Mesendoderm (in vitro differentiated cells): ENCODE results near the gene ITGB1BP1.

Experiments used
- DNase-seq: peaks from one replicate; pipeline ENCODE4 v3.0.0; 2013
- H2AK5ac ChIP-seq: 2 replicates; pipeline ENCODE4 v1.6.1; 2013; ENCODE audit warnings: low read length, inconsistent platforms
- H2BK120ac ChIP-seq: 2 replicates; pipeline ENCODE4 v1.6.1; 2013; ENCODE audit warnings: low read depth, mild to moderate bottlenecking, low read length, moderate library complexity, mixed read lengths
- H2BK15ac ChIP-seq: replicated peaks from 2 replicates; pipeline ENCODE4 v1.6.1; 2013; ENCODE audit warnings: low read depth, mild to moderate bottlenecking, moderate library complexity
- H2BK5ac ChIP-seq: 2 replicates; pipeline ENCODE4 v1.6.1; 2013; ENCODE audit warnings: low read length, inconsistent platforms
- H3K18ac ChIP-seq: 2 replicates; pipeline ENCODE4 v1.6.1; 2013; ENCODE audit warnings: mild to moderate bottlenecking, low read length, mixed read lengths
- H3K23ac ChIP-seq: one replicate; pipeline ENCODE4 v1.6.1; 2013; ENCODE audit warnings: low read length
- H3K27ac ChIP-seq: 2 replicates; pipeline ENCODE4 v1.5.1; 2013; ENCODE audit warnings: low read depth, mild to moderate bottlenecking, inconsistent platforms, low read length, moderate library complexity
- H3K27me3 ChIP-seq: 2 replicates; pipeline ENCODE4 v1.6.1; 2013; ENCODE audit warnings: low read length, control low read depth, mild to moderate bottlenecking, inconsistent platforms; ENCODE audit not compliant: insufficient read depth, poor library complexity
- H3K36me3 ChIP-seq: 2 replicates; pipeline ENCODE4 v1.6.1; 2013; ENCODE audit warnings: low read length, inconsistent platforms; ENCODE audit not compliant: control insufficient read depth, insufficient read depth
- H3K4ac ChIP-seq: one replicate; pipeline ENCODE4 v1.6.1; 2013; ENCODE audit warnings: low read depth, mild to moderate bottlenecking, low read length, moderate library complexity
- H3K4me1 ChIP-seq: 2 replicates; pipeline ENCODE4 v1.6.1; 2013; ENCODE audit warnings: low read depth, low read length, inconsistent platforms; ENCODE audit not compliant: control insufficient read depth
- H3K4me2 ChIP-seq: 2 replicates; pipeline ENCODE4 v1.6.1; 2013; ENCODE audit warnings: low read length
- H3K4me3 ChIP-seq: 2 replicates; pipeline ENCODE4 v1.5.1; 2013; ENCODE audit warnings: mild to moderate bottlenecking, low read length
- H3K56ac ChIP-seq: one replicate; pipeline ENCODE4 v1.6.1; 2013; ENCODE audit warnings: low read length
- H3K79me1 ChIP-seq: 2 replicates; pipeline ENCODE4 v1.6.1; 2013; ENCODE audit warnings: low read length, inconsistent platforms
- H3K79me2 ChIP-seq: 2 replicates; pipeline ENCODE4 v1.6.1; 2013; ENCODE audit warnings: mild to moderate bottlenecking, low read length; ENCODE audit not compliant: control insufficient read depth, insufficient read depth
- H3K9ac ChIP-seq: 2 replicates; pipeline ENCODE4 v1.6.1; 2013; ENCODE audit warnings: low read length, inconsistent platforms
- H4K5ac ChIP-seq: one replicate; pipeline ENCODE4 v1.6.1; 2013; ENCODE audit warnings: low read length
- H4K8ac ChIP-seq: one replicate; pipeline ENCODE4 v1.6.1; 2013; ENCODE audit warnings: low read depth, mild to moderate bottlenecking, control low read depth, low read length, moderate library complexity
- WGBS: extraction: QIAGEN DNeasy Blood & Tissue Kit; methylation state at CpG from one replicate; pipeline ENCODE4 v1.1.7; 2013; ENCODE audit warnings: low lambda C conversion rate, missing lambda C conversion rate; ENCODE audit not compliant: insufficient coverage; ENCODE audit errors: extremely low coverage; 5-methylcytosine and 5-hydroxymethylcytosine counted together

Gene ITGB1BP1

DNA sequence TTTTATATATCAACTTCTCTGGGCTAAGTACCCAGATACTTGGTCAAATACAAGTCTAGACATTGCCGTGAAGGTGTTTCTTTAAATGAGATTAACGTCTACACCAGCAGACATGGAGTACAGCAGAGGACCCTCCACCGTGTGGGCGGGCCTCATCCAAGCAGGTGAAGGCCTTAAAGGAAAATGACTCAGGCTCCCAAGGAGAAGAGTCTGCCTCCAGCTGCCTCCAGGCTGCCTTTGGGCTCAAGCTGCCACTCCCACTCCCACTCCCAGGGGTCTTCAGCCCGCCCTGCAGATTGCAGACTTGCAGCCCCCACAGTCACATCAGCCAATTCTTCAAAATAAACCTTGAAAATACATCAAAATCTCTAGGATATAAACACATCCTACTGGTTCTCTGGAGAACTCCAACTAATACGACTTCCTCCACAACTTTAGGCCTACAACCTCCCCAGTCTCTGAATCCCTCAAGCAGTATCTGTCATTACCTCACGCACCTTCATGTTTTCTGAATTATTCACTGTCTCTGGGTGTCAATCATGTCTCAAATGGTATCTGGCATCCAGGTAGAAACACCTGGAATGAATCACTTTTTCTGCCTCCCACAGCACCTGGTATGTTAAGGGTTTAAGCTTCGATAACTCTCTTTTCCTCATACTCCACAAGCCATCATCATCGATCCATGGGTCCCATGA, 6.9 kb downstream of the ITGB1BP1 start:
- Histone ChIP-seq H2BK5ac (no peak overlapping the region), H2AK5ac (no peak overlapping the region), H3K23ac (no peak overlapping the region), H3K79me1 (peaks cover 2% of the 10 kb centered on the region), H3K27ac (no peak overlapping the region), H3K36me3 (no peaks in the 10 kb centered on the region), H3K4me3 (no peak overlapping the region), H3K4ac (no peak overlapping the region), H3K18ac (no peak overlapping the region), H4K5ac (no peak overlapping the region), H4K8ac (no peak overlapping the region), H3K27me3 (no peaks in the 10 kb centered on the region), H3K4me1 (no peaks in the 10 kb centered on the region), H2BK120ac (no peak overlapping the region), H3K9ac (no peak overlapping the region), H3K79me2 (no peaks in the 10 kb centered on the region), H2BK15ac (no peak overlapping the region), H3K4me2 (no peak overlapping the region), H3K56ac (no peak overlapping the region)
- no CpG with 5 or more reads among the region's 9 CpGs for WGBS
- DNase-seq: no peak

DNA sequence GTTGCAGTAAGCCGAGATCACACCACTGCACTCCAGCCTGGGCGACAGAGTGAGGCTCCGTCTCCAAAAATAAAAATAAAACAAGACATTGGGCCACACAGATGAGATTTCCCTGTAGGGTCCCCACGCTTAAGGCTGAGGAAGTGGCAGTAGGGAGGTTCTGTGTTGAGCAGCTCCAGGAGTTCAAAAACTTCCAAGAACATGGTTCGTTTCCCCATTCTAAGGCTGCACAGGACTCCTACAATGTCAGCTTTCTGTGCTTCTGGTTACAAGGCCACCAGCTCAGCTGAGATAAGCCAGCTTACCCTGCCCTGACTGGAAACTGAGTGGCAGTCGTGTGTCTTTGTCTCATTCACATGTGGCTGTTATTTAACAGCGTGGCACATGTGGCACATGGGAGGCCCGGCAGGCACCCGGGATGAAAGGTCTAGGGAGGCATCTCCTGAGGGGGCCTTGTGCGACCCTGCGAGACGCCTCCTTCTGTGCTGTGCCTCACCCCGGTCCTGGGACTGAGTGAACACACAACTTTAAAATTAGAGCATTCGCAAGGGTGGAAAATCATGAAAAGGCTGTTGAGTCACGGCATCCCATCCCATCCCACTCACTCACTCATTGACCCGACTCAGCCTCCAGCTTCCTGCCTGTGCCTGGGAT, 7.7 kb downstream of the ITGB1BP1 start:
- H3K23ac ChIP-seq: no peak overlapping the region
- H4K5ac ChIP-seq: no peak overlapping the region
- H3K79me2 ChIP-seq: no peaks in the 10 kb centered on the region
- H3K4me2 ChIP-seq: no peak overlapping the region
- no peak overlapping the region for H2BK120ac ChIP-seq
- H4K8ac ChIP-seq: no peak overlapping the region
- DNase-seq: no peak
- no peak overlapping the region for H2AK5ac ChIP-seq
- no peak overlapping the region for H3K4ac ChIP-seq
- no peaks in the 10 kb centered on the region for H3K36me3 ChIP-seq
- no peaks in the 10 kb centered on the region for H3K27me3 ChIP-seq
- H3K9ac ChIP-seq: no peak overlapping the region
- no peaks in the 10 kb centered on the region for H3K4me1 ChIP-seq
- no CpG with 5 or more reads among the region's 16 CpGs for WGBS
- no peak overlapping the region for H2BK15ac ChIP-seq
- peaks cover 2% of the 10 kb centered on the region for H3K79me1 ChIP-seq
- no peak overlapping the region for H3K27ac ChIP-seq
- no peak overlapping the region for H3K56ac ChIP-seq
- no peak overlapping the region for H3K18ac ChIP-seq
- no peak overlapping the region for H3K4me3 ChIP-seq
- H2BK5ac ChIP-seq: no peak overlapping the region

DNA sequence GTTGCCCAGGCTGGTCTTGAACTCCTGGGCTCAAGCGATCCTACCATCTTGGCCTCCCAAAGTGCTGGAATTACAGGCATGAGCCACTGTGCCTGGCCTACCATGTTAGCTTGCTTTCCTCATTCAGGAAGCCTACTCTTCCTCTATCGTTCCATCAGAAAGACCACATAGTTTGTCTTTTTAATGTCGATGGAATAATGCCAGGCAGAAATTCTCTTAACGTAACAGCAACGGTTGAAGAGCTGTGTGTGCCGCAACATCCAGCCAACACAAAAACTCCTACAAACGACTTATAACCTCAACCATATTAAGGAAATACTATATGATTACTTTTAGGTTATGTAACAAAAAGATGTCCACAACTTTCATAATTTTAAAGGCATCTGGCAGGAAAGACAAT, 10.5 kb downstream of the ITGB1BP1 start:
- Histone ChIP-seq H3K4me1 (no peaks in the 10 kb centered on the region), H3K18ac (no peak overlapping the region), H3K79me2 (no peaks in the 10 kb centered on the region), H3K36me3 (no peaks in the 10 kb centered on the region), H3K27me3 (no peaks in the 10 kb centered on the region), H4K8ac (no peak overlapping the region), H2BK15ac (no peak overlapping the region), H2AK5ac (no peak overlapping the region), H3K23ac (no peak overlapping the region), H3K4me2 (no peak overlapping the region), H3K27ac (no peak overlapping the region), H3K9ac (no peak overlapping the region), H3K56ac (no peak overlapping the region), H3K79me1 (no peaks in the 10 kb centered on the region), H2BK120ac (no peak overlapping the region), H3K4me3 (no peak overlapping the region), H3K4ac (no peak overlapping the region), H4K5ac (no peak overlapping the region), H2BK5ac (no peak overlapping the region)
- no peak for DNase-seq
- no CpG with 5 or more reads among the region's 7 CpGs for WGBS

DNA sequence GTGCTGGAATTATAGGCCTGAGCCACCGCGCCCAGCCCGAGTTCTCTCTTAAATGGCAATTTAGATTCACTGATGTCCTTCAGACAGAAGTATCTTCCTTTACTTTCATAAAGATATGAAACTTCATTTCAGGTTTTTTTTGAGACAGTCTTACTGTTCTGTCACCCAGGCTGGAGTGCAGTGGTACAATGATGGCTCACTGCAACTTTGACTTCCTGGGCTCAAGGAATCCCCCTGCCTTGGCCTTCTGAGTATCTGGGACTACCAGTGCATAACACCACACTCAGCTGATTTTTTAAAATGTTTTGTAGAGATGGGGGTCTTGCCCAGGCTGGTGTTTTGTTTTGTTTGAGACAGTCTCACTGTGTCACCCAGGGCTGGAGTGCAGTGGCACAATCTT, 13.2 kb downstream of the ITGB1BP1 start:
- H3K4ac ChIP-seq: no peak overlapping the region
- WGBS: no CpG with 5 or more reads among the region's 3 CpGs
- no peak overlapping the region for H3K4me2 ChIP-seq
- no peaks in the 10 kb centered on the region for H3K36me3 ChIP-seq
- H4K8ac ChIP-seq: no peak overlapping the region
- no peak overlapping the region for H3K4me3 ChIP-seq
- H3K79me1 ChIP-seq: no peaks in the 10 kb centered on the region
- H2BK120ac ChIP-seq: no peak overlapping the region
- H3K27me3 ChIP-seq: no peaks in the 10 kb centered on the region
- no peak overlapping the region for H3K27ac ChIP-seq
- no peak overlapping the region for H2AK5ac ChIP-seq
- H4K5ac ChIP-seq: no peak overlapping the region
- no peak for DNase-seq
- H2BK15ac ChIP-seq: no peak overlapping the region
- H3K23ac ChIP-seq: no peak overlapping the region
- H3K4me1 ChIP-seq: no peaks in the 10 kb centered on the region
- no peak overlapping the region for H3K9ac ChIP-seq
- H3K56ac ChIP-seq: no peak overlapping the region
- H3K18ac ChIP-seq: no peak overlapping the region
- no peak overlapping the region for H2BK5ac ChIP-seq
- H3K79me2 ChIP-seq: no peaks in the 10 kb centered on the region

DNA sequence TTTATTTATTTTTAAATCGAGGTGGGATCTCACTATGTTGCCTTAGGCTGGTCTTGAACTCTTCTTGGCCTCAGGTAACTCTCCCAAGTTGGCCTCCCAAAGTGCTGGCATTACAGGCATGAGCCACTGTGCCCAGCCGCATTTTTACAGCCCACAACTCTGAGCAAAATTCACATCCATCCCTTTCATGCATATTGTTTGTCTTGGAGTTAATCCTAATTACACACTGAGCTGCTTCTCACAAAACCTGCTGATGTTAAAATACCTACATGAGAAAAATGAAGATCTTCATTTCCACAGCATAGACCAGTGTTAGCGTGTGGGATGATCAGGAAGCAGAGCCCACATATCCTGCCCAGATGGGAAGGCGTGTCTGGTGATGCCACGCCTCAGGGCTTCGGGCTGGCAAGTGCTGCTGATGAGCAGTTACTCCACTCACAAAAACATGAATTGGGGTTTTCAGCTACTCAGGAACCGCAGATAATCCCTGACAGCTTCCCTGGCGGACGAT, 14.6 kb downstream of the ITGB1BP1 start:
- Histone ChIP-seq H3K4me3 (no peak overlapping the region), H3K4ac (no peak overlapping the region), H3K36me3 (no peaks in the 10 kb centered on the region), H4K5ac (no peak overlapping the region), H2AK5ac (no peak overlapping the region), H3K79me2 (no peaks in the 10 kb centered on the region), H2BK15ac (no peak overlapping the region), H3K9ac (no peak overlapping the region), H2BK120ac (no peak overlapping the region), H3K27ac (no peak overlapping the region), H3K4me2 (no peak overlapping the region), H3K4me1 (no peaks in the 10 kb centered on the region), H2BK5ac (no peak overlapping the region), H3K18ac (no peak overlapping the region), H3K56ac (no peak overlapping the region), H3K27me3 (no peaks in the 10 kb centered on the region), H3K23ac (no peak overlapping the region), H3K79me1 (no peaks in the 10 kb centered on the region), H4K8ac (no peak overlapping the region)
- no peak for DNase-seq
- WGBS: no CpG with 5 or more reads among the region's 9 CpGs
